ENCODE measurements around the gene ZFAND2B. TPM values are rescaled to one million over a fixed set of nuclear protein-coding genes. Genes with fewer than 3 reads are reported as not detected.
"Not testable (repeated sequence)": the region's sequence is repeated elsewhere in the genome, so short reads cannot be mapped to it uniquely, and the experiment has no call there.

The ZFAND2B gene
- total RNA-seq, 1 donor from 2014 or later = 18.4 TPM

DNA sequence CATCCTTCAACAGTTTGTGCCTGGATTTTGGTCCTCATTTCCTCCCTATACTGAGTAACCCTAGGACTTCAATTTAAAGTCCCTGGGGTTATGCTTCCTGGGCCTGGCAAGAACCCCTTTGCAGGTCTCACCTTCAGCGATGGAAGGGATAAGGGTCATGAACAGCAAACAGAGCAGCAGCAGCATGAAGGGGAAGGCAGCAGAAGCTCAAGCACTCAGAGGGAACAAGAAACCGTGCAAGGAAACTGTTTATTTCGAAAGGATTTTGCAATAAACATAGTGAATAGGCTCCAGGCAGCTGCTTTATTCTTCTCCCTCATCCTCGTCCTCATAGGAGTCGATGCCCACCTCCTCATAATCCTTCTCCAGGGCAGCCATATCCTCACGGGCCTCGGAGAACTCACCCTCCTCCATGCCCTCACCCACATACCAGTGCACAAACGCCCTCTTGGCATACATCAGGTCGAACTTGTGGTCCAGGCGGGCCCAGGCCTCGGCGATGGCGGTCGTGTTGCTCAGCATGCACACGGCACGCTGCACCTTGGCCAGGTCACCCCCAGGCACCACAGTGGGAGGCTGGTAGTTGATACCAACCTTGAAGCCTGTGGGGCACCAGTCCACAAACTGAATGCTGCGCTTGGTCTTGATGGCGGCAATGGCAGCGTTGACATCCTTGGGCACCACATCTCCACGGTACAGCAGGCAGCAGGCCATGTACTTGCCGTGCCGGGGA is 43.6 kb downstream of the ZFAND2B start:
- DNase-seq (ENCODE audit: low read depth) = no peak

DNA sequence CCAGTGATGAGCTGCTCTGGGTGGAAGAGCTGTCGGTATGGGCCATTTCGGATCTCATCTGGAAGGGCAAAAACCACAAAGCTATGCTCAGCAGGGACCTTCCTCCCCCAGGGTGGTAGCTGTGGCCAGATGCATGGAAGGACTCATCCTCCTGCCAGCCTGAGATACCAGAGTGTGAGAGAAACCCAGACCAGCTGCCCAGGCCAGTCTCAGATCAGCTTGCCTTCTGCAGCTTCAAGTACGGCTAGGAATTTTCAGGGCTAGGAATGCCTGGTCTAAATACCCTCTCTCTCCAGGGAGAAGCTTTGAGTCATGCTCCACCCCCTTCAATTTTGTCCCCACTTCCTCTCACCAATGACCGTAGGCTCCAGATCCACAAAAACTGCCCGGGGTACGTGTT is 45.1 kb downstream of the ZFAND2B start:
- DNase-seq (ENCODE audit: low read depth) = no peak

- DNase-seq (ENCODE audit: low read depth) = no peak
These were observed 45.5 kb downstream of the ZFAND2B start for GRCh38 chr2:219252084-219252483.

GRCh38 chr2:219252570-219252899 is 46.0 kb downstream of the ZFAND2B start:
- no peak for DNase-seq (ENCODE audit: low read depth)

DNA sequence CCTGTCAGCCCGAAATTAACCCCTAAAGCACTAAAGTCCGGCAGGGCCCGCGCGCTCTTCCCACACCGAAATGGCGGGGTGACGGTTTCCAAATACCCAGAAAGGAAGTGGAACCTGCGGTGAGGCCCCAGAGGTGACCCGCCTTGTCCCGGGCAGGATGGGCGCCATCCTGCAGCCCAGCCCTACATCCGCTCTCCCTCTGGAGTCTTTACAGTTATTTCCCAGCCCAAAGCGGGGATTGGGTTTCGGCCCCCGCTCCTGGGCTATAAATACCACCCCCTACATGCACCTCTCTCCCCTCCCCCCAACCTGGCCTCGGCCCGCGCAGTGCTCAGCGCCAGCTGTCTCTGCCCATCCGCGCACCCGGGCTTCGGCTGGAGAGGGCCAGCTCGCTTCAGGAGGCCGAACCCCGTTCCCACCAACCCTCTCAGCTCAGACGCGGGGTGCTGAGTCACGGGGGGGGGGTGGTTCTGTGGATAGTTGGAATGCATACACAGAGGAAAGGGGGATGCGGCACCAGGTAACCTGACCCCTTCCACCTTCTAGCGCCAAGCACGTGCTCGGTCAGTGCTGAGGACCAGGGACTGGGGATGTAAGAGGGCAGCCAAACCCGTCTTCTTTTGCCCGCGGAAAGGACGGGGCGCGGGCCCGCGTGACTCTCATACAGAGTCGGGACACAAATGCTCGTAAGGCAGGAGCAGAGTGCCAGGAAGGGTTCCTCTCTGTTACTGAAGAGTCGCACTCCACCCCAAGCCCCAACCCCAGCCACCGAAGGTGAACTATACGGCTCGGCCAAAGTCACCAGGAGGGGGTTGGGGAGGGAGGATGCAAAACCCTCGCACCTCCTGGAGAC is 46.5 kb downstream of the ZFAND2B start, which contains the start of gene TUBA4B:
Gene TUBA4B, plus strand, starts transcription at position 344 of the 853 bp plus-strand sequence. Its CDS starts 165 bp downstream, at position 509.
- DNase-seq (ENCODE audit: low read depth) = no peak

- DNase-seq (ENCODE audit: low read depth) = no peak
These were observed 47.4 kb downstream of the ZFAND2B start, which contains the start of gene TUBA4A for GRCh38 chr2:219253753-219254589. Gene TUBA4A, minus strand, starts transcription at chr2:219253918. Its CDS starts 60 bp downstream, at chr2:219253858.

DNA sequence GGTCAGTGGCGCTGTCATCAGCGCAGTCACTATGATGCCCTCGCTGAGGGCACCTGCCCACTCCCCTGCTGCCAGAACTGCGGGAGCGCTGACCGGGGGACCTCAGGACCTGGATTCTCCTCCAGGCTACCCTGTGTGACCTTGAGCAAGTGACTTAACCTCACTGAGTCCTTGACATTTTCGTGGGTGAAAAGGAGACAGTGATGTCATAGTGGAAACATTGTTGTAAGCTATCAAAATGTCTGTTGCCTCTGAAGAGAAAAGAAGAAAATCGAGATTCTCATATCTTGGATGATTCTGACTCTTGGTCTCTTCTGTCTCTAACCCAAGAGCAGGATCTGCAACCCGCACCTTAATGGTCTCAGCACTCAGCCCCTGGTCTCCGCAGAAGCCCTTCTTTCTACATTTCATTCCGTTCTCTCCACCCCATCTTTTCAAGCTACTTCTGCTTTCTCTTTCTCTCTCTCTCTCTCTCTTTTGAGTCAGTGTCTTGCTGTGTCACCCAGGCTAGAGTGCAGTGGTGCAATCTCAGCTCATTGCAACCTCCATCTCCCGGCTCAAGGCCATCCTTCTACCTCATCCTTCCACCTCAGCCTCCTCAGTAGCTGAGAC is 48.1 kb downstream of the ZFAND2B start:
- no peak for DNase-seq (ENCODE audit: low read depth)

GRCh38 chr2:219258942-219259341 is 52.4 kb downstream of the ZFAND2B start:
- DNase-seq (ENCODE audit: low read depth) = not testable (repeated sequence)

Other genes starting within 250 kb of the ZFAND2B start
- gene CDK5R2, start 247.1 kb upstream of the ZFAND2B start, total RNA-seq = 0.10 TPM in 1 of 2 replicates, not detected in the other
- not detected in 2 replicates for gene FEV, start 221.6 kb upstream of the ZFAND2B start, total RNA-seq
- gene CRYBA2, start 213.4 kb upstream of the ZFAND2B start, total RNA-seq = not detected in 2 replicates
- gene CFAP65, start 165.3 kb upstream of the ZFAND2B start, total RNA-seq = 0.65 TPM in 1 of 2 replicates, not detected in the other
- 0.25 TPM in 1 of 2 replicates, not detected in the other for gene IHH, start 145.9 kb upstream of the ZFAND2B start, total RNA-seq
- 18.4 and 24.6 TPM in 2 replicates for gene NHEJ1, start 46.0 kb upstream of the ZFAND2B start, total RNA-seq
- 1.0 and 1.6 TPM in 2 replicates for gene SLC23A3, start 36.8 kb upstream of the ZFAND2B start, total RNA-seq
- 39.1 and 46.3 TPM in 2 replicates for gene CNPPD1, start 29.9 kb upstream of the ZFAND2B start, total RNA-seq
- gene RETREG2, start 28.5 kb upstream of the ZFAND2B start, total RNA-seq = 65.6 and 73.5 TPM in 2 replicates
- gene ABCB6, start 12.2 kb downstream of the ZFAND2B start, total RNA-seq = 17.2 and 23.9 TPM in 2 replicates
- gene ATG9A, start 22.9 kb downstream of the ZFAND2B start, total RNA-seq = 21.2 and 78.7 TPM in 2 replicates
- gene ANKZF1, start 23.0 kb downstream of the ZFAND2B start, total RNA-seq = 35.8 and 53.4 TPM in 2 replicates
- 9.8 and 12.9 TPM in 2 replicates for gene GLB1L, start 38.7 kb downstream of the ZFAND2B start, total RNA-seq
- gene STK16, start 38.7 kb downstream of the ZFAND2B start, total RNA-seq = 30.7 and 52.7 TPM in 2 replicates
- gene TUBA4B, start 46.5 kb downstream of the ZFAND2B start, total RNA-seq = 0.25 TPM in 1 of 2 replicates, not detected in the other
- 70.9 and 239 TPM in 2 replicates for gene TUBA4A, start 47.1 kb downstream of the ZFAND2B start, total RNA-seq
- 83.7 and 90.7 TPM in 2 replicates for gene DNAJB2, start 72.6 kb downstream of the ZFAND2B start, total RNA-seq
- gene PTPRN, start 102.6 kb downstream of the ZFAND2B start, total RNA-seq = 0.35 and 0.52 TPM in 2 replicates
- gene RESP18, start 126.0 kb downstream of the ZFAND2B start, total RNA-seq = not detected in 2 replicates
- 53.1 and 61.0 TPM in 2 replicates for gene DNPEP, start 181.1 kb downstream of the ZFAND2B start, total RNA-seq
- 0.30 and 0.69 TPM in 2 replicates for gene DES, start 211.6 kb downstream of the ZFAND2B start, total RNA-seq
- gene SPEG, start 228.1 kb downstream of the ZFAND2B start, total RNA-seq = 2.3 and 10.8 TPM in 2 replicates

Measured in renal cortical epithelial cell (primary cell).